Loucy (cell line): ENCODE measurements around the gene KIAA0319L.

ENCODE experiments used
- CTCF ChIP-seq: fragments of 200-600 bp; sonication (generic); conservative IDR thresholded peaks from 2 replicates; pipeline ENCODE4 v1.5.1; 2014; ENCODE audit warnings: mild to moderate bottlenecking, antibody characterized with exemption, low read length
- EZH2phosphoT487 ChIP-seq: fragments of 200-600 bp; IDR thresholded peaks from 2 replicates; pipeline ENCODE4 v1.6.1; 2018; ENCODE audit warnings: antibody characterized with exemption, mild to moderate bottlenecking, moderate library complexity, borderline replicate concordance

- TF ChIP-seq CTCF (no peak), EZH2phosphoT487 (no peak)
These were observed 46.7 kb upstream of the KIAA0319L start for GRCh38 chr1:35603941-35604340.
